PFSK-1 (cell line): Measurements from ENCODE around the gene TMEM244.

Source experiments
- FOXP2 ChIP-seq: optimal IDR thresholded peaks from 2 replicates; pipeline ENCODE3; 2011; ENCODE audit warnings: borderline replicate concordance, control low read depth, inconsistent platforms; ENCODE audit not compliant: insufficient read depth; ENCODE audit errors: extremely low read length, extremely low read depth
- POLR2AphosphoS5 ChIP-seq: IDR thresholded peaks from 2 replicates; pipeline ENCODE4 v1.6.1; 2012; ENCODE audit warnings: low read depth, mild to moderate bottlenecking, control low read depth, low read length, moderate library complexity
- SIN3A ChIP-seq: IDR thresholded peaks from 2 replicates; pipeline ENCODE4 v1.6.1; 2012; ENCODE audit warnings: mild to moderate bottlenecking, low read length, moderate library complexity, borderline replicate concordance; ENCODE audit not compliant: insufficient read depth
- TAF1 ChIP-seq: IDR thresholded peaks from 2 replicates; pipeline ENCODE4 v1.6.1; 2012; ENCODE audit warnings: low read length, control low read depth, borderline replicate concordance; ENCODE audit not compliant: insufficient read depth
- TF ChIP-seq, protein P1 (sequence below), 2 experiments: IDR thresholded peaks; 2 replicates each; pipeline versions ENCODE4 v1.6.1 to v1.8.0; 2011 to 2012; ENCODE audit warnings: low read depth in 2 of 2, low read length in 2 of 2, control low read depth in 1 of 2, inconsistent platforms in 1 of 2, mild to moderate bottlenecking in 1 of 2, moderate library complexity in 1 of 2; ENCODE audit not compliant: insufficient read depth in 1 of 2

TMEM244 gene

GRCh38 chr6:129801909-129802308, 59.2 kb downstream of the TMEM244 start:
- no peak for TF ChIP-seq TAF1
- TF ChIP-seq POLR2AphosphoS5 = no peak
- TF ChIP-seq, protein P1, sequence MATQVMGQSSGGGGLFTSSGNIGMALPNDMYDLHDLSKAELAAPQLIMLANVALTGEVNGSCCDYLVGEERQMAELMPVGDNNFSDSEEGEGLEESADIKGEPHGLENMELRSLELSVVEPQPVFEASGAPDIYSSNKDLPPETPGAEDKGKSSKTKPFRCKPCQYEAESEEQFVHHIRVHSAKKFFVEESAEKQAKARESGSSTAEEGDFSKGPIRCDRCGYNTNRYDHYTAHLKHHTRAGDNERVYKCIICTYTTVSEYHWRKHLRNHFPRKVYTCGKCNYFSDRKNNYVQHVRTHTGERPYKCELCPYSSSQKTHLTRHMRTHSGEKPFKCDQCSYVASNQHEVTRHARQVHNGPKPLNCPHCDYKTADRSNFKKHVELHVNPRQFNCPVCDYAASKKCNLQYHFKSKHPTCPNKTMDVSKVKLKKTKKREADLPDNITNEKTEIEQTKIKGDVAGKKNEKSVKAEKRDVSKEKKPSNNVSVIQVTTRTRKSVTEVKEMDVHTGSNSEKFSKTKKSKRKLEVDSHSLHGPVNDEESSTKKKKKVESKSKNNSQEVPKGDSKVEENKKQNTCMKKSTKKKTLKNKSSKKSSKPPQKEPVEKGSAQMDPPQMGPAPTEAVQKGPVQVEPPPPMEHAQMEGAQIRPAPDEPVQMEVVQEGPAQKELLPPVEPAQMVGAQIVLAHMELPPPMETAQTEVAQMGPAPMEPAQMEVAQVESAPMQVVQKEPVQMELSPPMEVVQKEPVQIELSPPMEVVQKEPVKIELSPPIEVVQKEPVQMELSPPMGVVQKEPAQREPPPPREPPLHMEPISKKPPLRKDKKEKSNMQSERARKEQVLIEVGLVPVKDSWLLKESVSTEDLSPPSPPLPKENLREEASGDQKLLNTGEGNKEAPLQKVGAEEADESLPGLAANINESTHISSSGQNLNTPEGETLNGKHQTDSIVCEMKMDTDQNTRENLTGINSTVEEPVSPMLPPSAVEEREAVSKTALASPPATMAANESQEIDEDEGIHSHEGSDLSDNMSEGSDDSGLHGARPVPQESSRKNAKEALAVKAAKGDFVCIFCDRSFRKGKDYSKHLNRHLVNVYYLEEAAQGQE (IDR thresholded peaks at IDR 0.05; ENCODE audit: insufficient read depth in 1 of 2, low read depth in 2 of 2, low read length in 2 of 2) = no peak
- no peak for TF ChIP-seq FOXP2
- no peak for TF ChIP-seq SIN3A

DNA sequence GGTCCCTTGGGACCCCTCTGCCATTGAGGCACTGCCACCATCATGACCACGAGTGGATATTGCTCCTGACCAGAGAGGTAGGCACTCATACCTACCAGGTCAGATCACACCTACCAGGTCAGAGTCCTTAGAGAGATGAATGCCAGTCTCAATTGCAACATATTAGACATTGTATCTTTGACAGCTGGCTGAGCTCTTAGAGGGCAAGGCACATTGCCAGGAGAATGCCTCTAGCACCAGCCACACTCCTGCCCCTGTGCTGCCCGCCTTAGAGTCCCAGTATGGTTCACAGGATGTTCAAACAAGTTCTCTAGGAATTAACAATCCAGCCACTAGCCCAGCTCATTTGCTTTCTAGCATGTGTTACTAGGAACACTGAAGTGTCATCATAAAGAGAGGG, 65.9 kb downstream of the TMEM244 start:
- TF ChIP-seq FOXP2 (no peak), TAF1 (no peak), POLR2AphosphoS5 (no peak), SIN3A (no peak)
- TF ChIP-seq, protein P1 (IDR thresholded peaks at IDR 0.05; ENCODE audit: insufficient read depth in 1 of 2, low read depth in 2 of 2, low read length in 2 of 2) = no peak

DNA sequence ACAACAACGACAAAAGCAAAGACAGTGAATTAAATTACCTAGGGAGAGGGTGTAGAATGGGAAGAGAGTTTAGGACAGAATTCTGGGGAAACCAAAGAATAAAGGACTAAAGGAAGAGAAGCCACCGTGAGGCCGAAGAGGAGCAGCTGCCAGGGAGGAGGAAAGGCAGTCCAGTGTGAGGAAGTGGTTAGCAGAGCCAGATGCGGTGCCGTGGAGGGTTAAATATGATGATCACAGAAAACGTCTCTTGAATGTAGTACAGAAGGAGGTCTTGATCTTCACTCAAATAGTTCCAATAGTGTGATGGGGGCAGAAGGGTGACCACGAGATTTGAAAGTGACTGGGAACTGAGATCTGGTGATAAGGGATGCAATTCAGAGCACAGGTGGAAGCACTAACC, 67.7 kb downstream of the TMEM244 start:
- TF ChIP-seq, protein P1 (IDR thresholded peaks at IDR 0.05; ENCODE audit: insufficient read depth in 1 of 2, low read depth in 2 of 2, low read length in 2 of 2) = no peak
- TF ChIP-seq SIN3A = no peak
- TF ChIP-seq TAF1 = no peak
- no peak for TF ChIP-seq FOXP2
- no peak for TF ChIP-seq POLR2AphosphoS5

GRCh38 chr6:129792049-129792448, 69.1 kb downstream of the TMEM244 start:
- TF ChIP-seq, protein P1 (IDR thresholded peaks at IDR 0.05; ENCODE audit: insufficient read depth in 1 of 2, low read depth in 2 of 2, low read length in 2 of 2) = peak in 1 of 2 experiments; percentile 82; a peak in 2 of 4 replicates
- TF ChIP-seq TAF1 = no peak

- no peak for TF ChIP-seq TAF1
- TF ChIP-seq POLR2AphosphoS5 = no peak
- TF ChIP-seq FOXP2 = no peak
- TF ChIP-seq, protein P1 (IDR thresholded peaks at IDR 0.05; ENCODE audit: insufficient read depth in 1 of 2, low read depth in 2 of 2, low read length in 2 of 2) = no peak
- TF ChIP-seq SIN3A = no peak
These were observed 70.3 kb downstream of the TMEM244 start for GRCh38 chr6:129790785-129791184.
